Gastroesophageal sphincter (tissue), 3 donors: ENCODE results near the gene C16orf46.

Experiments used
- CTCF ChIP-seq, 4 experiments: fragments of 200-600 bp in 2 of 4; fragments of 450-650 bp in 2 of 4; sonication (generic) in 1 of 4; IDR thresholded peaks; one replicate each; pipeline ENCODE4 v1.5.1; 2017 to 2019; ENCODE audit warnings: antibody characterized with exemption in 4 of 4, mild to moderate bottlenecking in 2 of 4, moderate library complexity in 2 of 4
- POLR2A ChIP-seq, 2 donors: fragments of 450-650 bp; IDR thresholded peaks; one replicate each; pipeline ENCODE4 v1.6.1; 2017; ENCODE audit warnings: antibody characterized with exemption in 2 of 2, mild to moderate bottlenecking in 2 of 2, moderate library complexity in 1 of 2
- POLR2AphosphoS5 ChIP-seq: sonication (generic); formaldehyde crosslinking; IDR thresholded peaks from one replicate; pipeline ENCODE4 v1.6.1; 2017; ENCODE audit warnings: antibody characterized with exemption

- TF ChIP-seq CTCF (IDR thresholded peaks at IDR 0.05) (no peak), POLR2AphosphoS5 (no peak), POLR2A (IDR thresholded peaks at IDR 0.05) (no peak)
Measured at GRCh38 chr16:81060576-81061306, 16.3 kb downstream of the C16orf46 start.
